CD14-positive monocyte (primary cell): ENCODE measurements around the gene TBC1D4. TPM values are rescaled to one million over a fixed set of nuclear protein-coding genes. Genes with fewer than 3 reads are reported as not detected.

Experiments
- DNase-seq, 3 donors: peaks; one replicate each; pipeline ENCODE4 v3.0.0-alpha.2; 2011 to 2022
- H2AFZ ChIP-seq: 2 replicates; pipeline ENCODE4 v1.6.0; 2012; ENCODE audit warnings: mild to moderate bottlenecking, low read depth, low read length, inconsistent platforms; ENCODE audit not compliant: insufficient read depth, poor library complexity, severe bottlenecking
- H3K27ac ChIP-seq, 2 donors: 1 replicate in 1 of 2; 2 replicates in 1 of 2; pipeline ENCODE4 v1.5.1; 2012 to 2013; ENCODE audit warnings: low read length in 2 of 2, control low read depth in 1 of 2, inconsistent platforms in 1 of 2, low read depth in 1 of 2, mild to moderate bottlenecking in 1 of 2
- H3K27me3 ChIP-seq, 2 donors: one replicate each; pipeline versions ENCODE4 v1.6.0 to v1.6.1; 2011 to 2013; ENCODE audit warnings: low read length in 2 of 2; ENCODE audit not compliant: control insufficient read depth in 2 of 2, insufficient read depth in 2 of 2
- H3K36me3 ChIP-seq, 2 donors: replicated peaks in 1 of 2; 1 replicate in 1 of 2; 2 replicates in 1 of 2; pipeline versions ENCODE4 v1.5.1 to v1.6.1; 2012 to 2013; ENCODE audit warnings: low read length in 2 of 2, control low read depth in 1 of 2, inconsistent platforms in 1 of 2, mild to moderate bottlenecking in 1 of 2; ENCODE audit not compliant: insufficient read depth in 2 of 2, control insufficient read depth in 1 of 2
- H3K4me1 ChIP-seq, 2 donors: 1 replicate in 1 of 2; 2 replicates in 1 of 2; pipeline versions ENCODE4 v1.5.1 to v1.6.1; 2012 to 2013; ENCODE audit warnings: low read length in 2 of 2, control low read depth in 1 of 2, inconsistent platforms in 1 of 2, mild to moderate bottlenecking in 1 of 2, moderate library complexity in 1 of 2; ENCODE audit not compliant: insufficient read depth in 2 of 2, control insufficient read depth in 1 of 2
- H3K4me2 ChIP-seq: replicated peaks from 2 replicates; pipeline ENCODE3; 2012; ENCODE audit warnings: low read length, moderate library complexity, mild to moderate bottlenecking; ENCODE audit not compliant: poor library complexity, severe bottlenecking; ENCODE audit errors: extremely low read depth
- H3K4me3 ChIP-seq, 3 experiments: fragments of 200-600 bp in 1 of 3; sonication (generic) in 1 of 3; replicated peaks in 1 of 3; 1 replicate in 2 of 3; 2 replicates in 1 of 3; pipeline ENCODE4 v1.5.1; 2011 to 2013; ENCODE audit warnings: low read length in 3 of 3, mild to moderate bottlenecking in 3 of 3, control low read depth in 2 of 3, low read depth in 2 of 3, inconsistent platforms in 1 of 3, moderate library complexity in 1 of 3
- H3K79me2 ChIP-seq: 2 replicates; pipeline ENCODE4 v1.6.0; 2012; ENCODE audit warnings: mild to moderate bottlenecking, control low read depth, inconsistent platforms, low read length, moderate library complexity; ENCODE audit not compliant: insufficient read depth
- H3K9ac ChIP-seq: 2 replicates; pipeline ENCODE4 v1.6.0; 2017; ENCODE audit warnings: low read length, mild to moderate bottlenecking; ENCODE audit not compliant: insufficient read depth, poor library complexity, severe bottlenecking
- H3K9me3 ChIP-seq, 2 donors: replicated peaks in 1 of 2; 1 replicate in 1 of 2; 2 replicates in 1 of 2; pipeline versions ENCODE4 v1.5.1 to v1.6.1; 2012 to 2013; ENCODE audit warnings: low read length in 2 of 2, control low read depth in 1 of 2; ENCODE audit not compliant: control insufficient read depth in 1 of 2, insufficient read depth in 1 of 2
- H4K20me1 ChIP-seq: 2 replicates; pipeline ENCODE4 v1.6.0; 2012; ENCODE audit warnings: mild to moderate bottlenecking, low read length, control low read depth, moderate library complexity; ENCODE audit not compliant: insufficient read depth
- H3K27ac Mint-ChIP-seq, 7 donors: one replicate each; pipeline ENCODE4 v1.8.0; 2020; ENCODE audit warnings: mild to moderate bottlenecking in 7 of 7, mixed read lengths in 7 of 7, moderate library complexity in 6 of 7, inconsistent platforms in 2 of 7
- H3K27me3 Mint-ChIP-seq, 3 donors: one replicate each; pipeline ENCODE4 v1.8.0; 2021 to 2022; ENCODE audit warnings: low read depth in 3 of 3, mild to moderate bottlenecking in 3 of 3, mixed read lengths in 3 of 3, moderate library complexity in 3 of 3, inconsistent platforms in 1 of 3
- H3K36me3 Mint-ChIP-seq, 2 donors: one replicate each; pipeline ENCODE4 v1.8.0; 2020; ENCODE audit warnings: mixed read lengths in 2 of 2, inconsistent platforms in 1 of 2, mild to moderate bottlenecking in 1 of 2
- H3K4me1 Mint-ChIP-seq: one replicate; pipeline ENCODE4 v1.8.0; 2020; ENCODE audit warnings: mild to moderate bottlenecking, mixed read lengths
- H3K4me3 Mint-ChIP-seq, 2 donors: one replicate each; pipeline ENCODE4 v1.8.0; 2020; ENCODE audit warnings: mild to moderate bottlenecking in 2 of 2, mixed read lengths in 2 of 2, moderate library complexity in 1 of 2
- H3K9me3 Mint-ChIP-seq, 7 donors: one replicate each; pipeline ENCODE4 v1.8.0; 2020 to 2022; ENCODE audit warnings: mixed read lengths in 7 of 7, mild to moderate bottlenecking in 6 of 7, moderate library complexity in 6 of 7, inconsistent platforms in 2 of 7
- WGBS: methylation state at CpG from one replicate; pipeline ENCODE4 v1.1.5; 2013; ENCODE audit warnings: missing lambda C conversion rate; ENCODE audit not compliant: insufficient coverage; 5-methylcytosine and 5-hydroxymethylcytosine counted together
- intact Hi-C, 2 donors: fragments of 100-400 bp; cut with micrococcal nuclease; formaldehyde crosslinking; loops; one replicate each; pipeline versions ENCODE4 v1.15.0 to v1.15.1; 2023
- polyA plus RNA-seq, 3 donors: library from polyadenylated mRNA; depleted of rRNA in 1 of 3; unstranded in 2 of 3; stranded (reverse) in 1 of 3; fragments of 300-500 nt in 2 of 3; fragments of >200 nt in 1 of 3; fragmentation: Illumina TruSeq in 2 of 3; gene quantifications; 1 replicate in 2 of 3; 2 replicates in 1 of 3; pipeline ENCODE4 v1.2.3, GENCODE V29; 2012 to 2021
- TF ChIP-seq, protein P1 (sequence below): fragments of 200-600 bp; IDR thresholded peaks from one replicate; pipeline ENCODE4 v1.8.0; 2022; ENCODE audit warnings: antibody characterized with exemption, mild to moderate bottlenecking

Gene TBC1D4
- polyA plus RNA-seq, 3 donors, result 2.0 to 6.7 (median 2.5) TPM

- 28% methylated on average over 4 of the region's 6 CpGs for WGBS
- peak overlapping the region in 1 of 2 donors; percentile 50 for H3K4me3 Mint-ChIP-seq
- peak overlapping the region; percentile 37 to 92 (median 89) for H3K27ac Mint-ChIP-seq
- peak overlapping the region; percentile 1 to 73 for H3K27ac ChIP-seq
- peaks cover 44% of the 10 kb centered on the region for H3K4me1 Mint-ChIP-seq
- H2AFZ ChIP-seq, result no peak overlapping the region
- peak overlapping the region; percentile 2 for H3K4me2 ChIP-seq
- H3K4me1 ChIP-seq, result peaks cover 32 to 50% of the 10 kb centered on the region in 2 donors
- H3K36me3 Mint-ChIP-seq, result peaks cover 0 to 1% of the 10 kb centered on the region in 2 donors
- TF ChIP-seq, protein P1, sequence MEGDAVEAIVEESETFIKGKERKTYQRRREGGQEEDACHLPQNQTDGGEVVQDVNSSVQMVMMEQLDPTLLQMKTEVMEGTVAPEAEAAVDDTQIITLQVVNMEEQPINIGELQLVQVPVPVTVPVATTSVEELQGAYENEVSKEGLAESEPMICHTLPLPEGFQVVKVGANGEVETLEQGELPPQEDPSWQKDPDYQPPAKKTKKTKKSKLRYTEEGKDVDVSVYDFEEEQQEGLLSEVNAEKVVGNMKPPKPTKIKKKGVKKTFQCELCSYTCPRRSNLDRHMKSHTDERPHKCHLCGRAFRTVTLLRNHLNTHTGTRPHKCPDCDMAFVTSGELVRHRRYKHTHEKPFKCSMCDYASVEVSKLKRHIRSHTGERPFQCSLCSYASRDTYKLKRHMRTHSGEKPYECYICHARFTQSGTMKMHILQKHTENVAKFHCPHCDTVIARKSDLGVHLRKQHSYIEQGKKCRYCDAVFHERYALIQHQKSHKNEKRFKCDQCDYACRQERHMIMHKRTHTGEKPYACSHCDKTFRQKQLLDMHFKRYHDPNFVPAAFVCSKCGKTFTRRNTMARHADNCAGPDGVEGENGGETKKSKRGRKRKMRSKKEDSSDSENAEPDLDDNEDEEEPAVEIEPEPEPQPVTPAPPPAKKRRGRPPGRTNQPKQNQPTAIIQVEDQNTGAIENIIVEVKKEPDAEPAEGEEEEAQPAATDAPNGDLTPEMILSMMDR, result no peak
- H4K20me1 ChIP-seq, result no peaks in the 10 kb centered on the region
- H3K36me3 ChIP-seq, result no peaks in the 10 kb centered on the region
- H3K4me3 ChIP-seq, result peak overlapping the region in 1 of 3 experiments; percentile 8
- H3K9me3 Mint-ChIP-seq, result peaks cover 0 to 4% (median 0%) of the 10 kb centered on the region in 7 donors
- H3K27me3 Mint-ChIP-seq, result no peaks in the 10 kb centered on the region
- no peaks in the 10 kb centered on the region for H3K9me3 ChIP-seq
- peak; percentile 39 to 71 (median 40) for DNase-seq
- intact Hi-C loops, result no loop called here
- no peaks in the 10 kb centered on the region for H3K79me2 ChIP-seq
- no peaks in the 10 kb centered on the region for H3K27me3 ChIP-seq
- no peak overlapping the region for H3K9ac ChIP-seq
Observed at GRCh38 chr13:75417012-75417384, 65.0 kb downstream of the TBC1D4 start.

GRCh38 chr13:75416327-75417011, 65.5 kb downstream of the TBC1D4 start:
- peak overlapping the region; percentile 51 for H3K4me2 ChIP-seq
- no peak for DNase-seq
- no CpG with 5 or more reads among the region's 6 CpGs for WGBS
- no peaks in the 10 kb centered on the region for H3K9me3 ChIP-seq
- H3K27me3 Mint-ChIP-seq, result no peaks in the 10 kb centered on the region
- H3K36me3 ChIP-seq, result no peaks in the 10 kb centered on the region
- no peaks in the 10 kb centered on the region for H3K79me2 ChIP-seq
- peaks cover 0 to 4% (median 0%) of the 10 kb centered on the region in 7 donors for H3K9me3 Mint-ChIP-seq
- H3K4me1 ChIP-seq, result peaks cover 29 to 46% of the 10 kb centered on the region in 2 donors
- H3K4me3 ChIP-seq, result peak overlapping the region in 1 of 3 experiments; percentile 8
- H3K9ac ChIP-seq, result no peak overlapping the region
- peak overlapping the region; percentile 14 to 73 for H3K27ac ChIP-seq
- TF ChIP-seq, protein P1, result no peak
- H3K27me3 ChIP-seq, result no peaks in the 10 kb centered on the region
- peaks cover 0 to 1% of the 10 kb centered on the region in 2 donors for H3K36me3 Mint-ChIP-seq
- H3K4me1 Mint-ChIP-seq, result peaks cover 41% of the 10 kb centered on the region
- H3K27ac Mint-ChIP-seq, result peak overlapping the region; percentile 37 to 92 (median 89)
- H4K20me1 ChIP-seq, result no peaks in the 10 kb centered on the region
- H2AFZ ChIP-seq, result no peak overlapping the region
- H3K4me3 Mint-ChIP-seq, result peak overlapping the region in 1 of 2 donors; percentile 50
- intact Hi-C loops, result no loop called here
